Right cardiac atrium (tissue), 5 donors: Measurements from ENCODE around the gene RAPGEF4. TPM values are rescaled to one million over a fixed set of nuclear protein-coding genes. Genes with fewer than 3 reads are reported as not detected.
A peak's percentile ranks its signal among the peaks of the same experiment; 100 is the strongest.

Experiments
- ATAC-seq, 2 donors: fragments of 200-7000 bp; cut with Tn5 transposase; one replicate each; pipeline versions ENCODE4 v1.8.0 to v1.9.1; 2020; ENCODE audit warnings: moderate library complexity in 2 of 2, mild to moderate bottlenecking in 1 of 2
- DNase-seq, 3 donors: peaks; one replicate each; pipeline ENCODE4 v3.0.0-alpha.2; 2020
- H3K27ac ChIP-seq: one replicate; pipeline ENCODE4 v1.5.1; 2013; ENCODE audit warnings: mild to moderate bottlenecking, low read length, control low read depth, moderate library complexity
- H3K27me3 ChIP-seq: one replicate; pipeline ENCODE4 v1.6.1; 2013; ENCODE audit not compliant: control insufficient read depth, insufficient read depth
- H3K4me1 ChIP-seq: one replicate; pipeline ENCODE4 v1.6.1; 2013; ENCODE audit warnings: low read length; ENCODE audit not compliant: control insufficient read depth, insufficient read depth
- H3K4me3 ChIP-seq: one replicate; pipeline ENCODE4 v1.5.1; 2013; ENCODE audit warnings: low read length, control low read depth
- H3K9me3 ChIP-seq: one replicate; pipeline ENCODE4 v1.6.1; 2013; ENCODE audit warnings: low read length; ENCODE audit not compliant: control insufficient read depth
- WGBS: extraction: QIAGEN DNeasy Blood & Tissue Kit; methylation state at CpG from one replicate; pipeline ENCODE4 v1.1.7; 2013; 5-methylcytosine and 5-hydroxymethylcytosine counted together
- intact Hi-C, 4 donors: fragments of 100-400 bp; cut with DNase I; formaldehyde crosslinking; loops; one replicate each; pipeline versions ENCODE4 v1.11.0 to v1.14.0; 2022 to 2023
- polyA plus RNA-seq: library from polyadenylated mRNA; stranded (reverse); fragments of 200-250 nt; gene quantifications from one replicate; pipeline ENCODE4 v1.2.3, GENCODE V29; 2013
- total RNA-seq, 4 donors: library from RNA; stranded (reverse); fragmentation: NEBNext Ultra II Directional; extraction: Animal tissue kit (Norgen Biotek cat#: 25700); gene quantifications; one replicate each; pipeline ENCODE4 v1.2.1, GENCODE V29; 2021
- donor health status: healthy with polysubstance abuse.
- donor health status: DM: no; HTN: yes; CAD: no.
- donor health status: DM: no; HTN: no; CAD: no.
- donor health status: DM: no; HTN: yes; CAD: no; lungs with severe emphysema.
- donor health status: DM: yes; HTN: yes; CAD: no.

Gene RAPGEF4
- total and polyA plus RNA-seq, 5 donors = 5.9 to 11.3 (median 8.8) TPM

DNA sequence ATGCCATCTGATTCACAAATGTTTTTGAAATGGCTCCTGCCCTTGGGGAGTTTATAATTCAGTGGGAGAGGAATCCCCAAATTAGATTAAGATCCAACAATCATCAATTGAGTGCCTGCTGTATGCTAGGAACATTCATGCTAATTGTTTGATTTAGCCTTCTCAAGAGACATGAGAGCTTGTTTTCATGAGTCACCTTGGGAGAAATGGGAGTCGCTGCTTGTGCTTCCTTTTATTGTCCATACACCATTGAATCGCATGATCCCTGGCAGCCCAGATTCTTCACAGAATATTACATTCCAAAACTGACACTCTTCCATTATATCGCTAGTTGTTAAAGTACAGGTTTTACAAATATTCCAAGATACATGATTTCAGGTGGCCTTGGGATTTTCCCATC, 234.0 kb downstream of the RAPGEF4 start:
- H3K9me3 ChIP-seq = no peaks in the 10 kb centered on the region
- intact Hi-C loops = no loop called here
- no peak overlapping the region for H3K4me3 ChIP-seq
- DNase-seq = no peak
- peaks cover 20% of the 10 kb centered on the region for H3K4me1 ChIP-seq
- no peak for ATAC-seq
- H3K27ac ChIP-seq = peak overlapping the region; percentile 13
- H3K27me3 ChIP-seq = no peaks in the 10 kb centered on the region
- 75% methylated on average over 3 of the region's 3 CpGs for WGBS

DNA sequence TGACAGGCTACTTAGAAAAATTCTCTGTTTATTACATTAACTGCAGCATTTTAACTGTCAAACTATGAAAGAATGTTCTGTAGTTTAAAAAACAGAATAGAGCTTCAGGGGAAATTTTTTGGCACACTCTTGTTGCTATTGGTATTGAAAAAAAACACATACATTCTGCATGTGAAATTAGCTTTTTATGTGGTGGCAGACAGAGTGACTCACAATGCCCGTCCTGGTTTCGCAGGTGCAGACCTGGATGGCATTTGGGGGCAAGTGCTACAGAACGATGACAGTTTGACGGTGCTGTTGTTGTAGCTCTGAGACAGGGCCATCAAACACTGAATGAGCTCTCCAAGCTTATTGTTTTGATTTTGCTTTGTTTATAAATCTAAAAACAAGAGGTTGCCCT, 235.0 kb downstream of the RAPGEF4 start:
- no peak for ATAC-seq

DNA sequence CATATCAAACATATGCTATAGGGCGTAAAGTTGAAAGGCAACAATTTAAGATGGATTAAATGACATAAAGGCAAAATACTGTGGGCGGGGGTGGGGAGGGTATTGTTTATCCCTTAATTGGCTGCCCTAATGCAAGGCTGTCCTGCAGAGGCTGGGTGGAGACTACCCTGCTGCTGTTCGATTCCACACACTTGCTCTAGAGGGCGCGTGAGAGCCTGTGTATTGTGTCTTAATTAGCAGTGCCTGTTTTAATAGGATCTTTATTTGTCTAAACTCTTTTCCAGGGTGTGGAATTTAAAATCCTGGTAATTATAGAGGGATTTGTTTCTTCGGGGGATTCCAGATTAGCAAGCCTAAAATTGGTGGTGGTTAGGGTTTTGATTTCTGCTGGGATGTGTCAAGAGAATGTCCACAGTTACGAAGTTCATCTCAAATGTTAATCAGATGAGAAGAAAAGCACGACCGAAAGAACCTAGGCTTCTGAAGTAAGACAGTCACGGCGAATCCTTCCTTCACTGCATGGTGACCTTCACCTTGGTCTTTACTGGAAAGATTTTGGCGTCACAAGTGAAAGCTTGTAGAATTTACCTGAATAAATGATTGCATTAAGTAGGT, 236.5 kb downstream of the RAPGEF4 start:
- Histone ChIP-seq H3K4me3 (no peak overlapping the region), H3K4me1 (peaks cover 17% of the 10 kb centered on the region), H3K27me3 (no peaks in the 10 kb centered on the region), H3K9me3 (no peaks in the 10 kb centered on the region), H3K27ac (no peak overlapping the region)
- ATAC-seq = peak; percentile 38 to 61
- 62% methylated on average over 12 of the region's 12 CpGs for WGBS
- intact Hi-C loops = no loop called here
- DNase-seq = peak; percentile 30 to 74 (median 56)

More for the DNA sequence above, 235.0 kb downstream of the RAPGEF4 start:
- 86% methylated on average over 4 of the region's 4 CpGs for WGBS
- H3K27me3 ChIP-seq = no peaks in the 10 kb centered on the region
- H3K4me1 ChIP-seq = peaks cover 20% of the 10 kb centered on the region
- no peak overlapping the region for H3K27ac ChIP-seq
- no peak for DNase-seq
- H3K4me3 ChIP-seq = no peak overlapping the region
- intact Hi-C loops = no loop called here
- no peaks in the 10 kb centered on the region for H3K9me3 ChIP-seq

DNA sequence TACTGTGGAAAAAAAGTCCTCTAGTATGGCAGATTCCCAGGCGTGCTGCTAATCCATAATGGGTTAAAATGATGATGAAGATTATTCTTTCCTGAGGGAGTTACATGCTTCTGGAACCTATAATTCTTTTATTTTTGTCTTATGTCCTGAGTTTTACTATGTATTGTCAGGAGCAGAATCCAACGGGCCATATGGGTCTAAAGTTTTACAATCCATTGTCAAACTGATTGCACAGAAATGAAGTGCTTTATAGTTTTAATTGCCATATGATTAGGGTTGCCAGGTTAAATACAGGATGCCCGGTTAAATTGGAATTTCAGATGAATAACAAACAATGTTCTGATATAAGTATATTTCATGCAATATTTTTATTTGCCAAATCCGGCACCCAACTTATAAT, 239.1 kb downstream of the RAPGEF4 start:
- DNase-seq (no peak), ATAC-seq (no peak)
- H3K9me3 ChIP-seq = no peaks in the 10 kb centered on the region
- H3K4me1 ChIP-seq = no peaks in the 10 kb centered on the region
- intact Hi-C loops = no loop called here
- no peaks in the 10 kb centered on the region for H3K27me3 ChIP-seq
- no peak overlapping the region for H3K4me3 ChIP-seq
- WGBS = 94% methylated on average over 4 of the region's 4 CpGs
- H3K27ac ChIP-seq = no peak overlapping the region

- H3K4me3 ChIP-seq = no peak overlapping the region
- ATAC-seq (no peak), DNase-seq (no peak)
- H3K27ac ChIP-seq = no peak overlapping the region
- WGBS = 65% methylated on average over 4 of the region's 4 CpGs
- H3K4me1 ChIP-seq = no peaks in the 10 kb centered on the region
- intact Hi-C loops = no loop called here
- H3K27me3 ChIP-seq = no peaks in the 10 kb centered on the region
- H3K9me3 ChIP-seq = no peaks in the 10 kb centered on the region
Observed at GRCh38 chr2:172976116-172976515, 240.5 kb downstream of the RAPGEF4 start.

DNA sequence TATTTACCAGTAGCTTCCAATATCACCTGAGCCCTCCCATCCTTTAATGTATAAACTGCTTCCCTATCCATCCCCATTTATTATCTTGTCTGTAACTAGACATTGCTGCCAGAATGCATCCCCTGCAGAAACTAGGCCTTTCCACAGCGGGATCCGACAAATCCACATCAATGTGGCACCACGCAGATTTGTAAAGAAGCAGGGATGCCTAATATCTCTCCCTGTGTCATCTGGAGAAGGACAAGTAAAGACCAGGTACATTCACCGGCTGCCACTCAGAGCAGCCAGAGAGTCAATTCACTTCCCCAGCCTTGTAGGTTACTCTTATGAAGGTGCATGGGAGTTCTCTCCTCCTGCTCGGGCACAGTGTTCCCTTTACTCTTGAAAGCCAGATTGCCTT, 241.2 kb downstream of the RAPGEF4 start:
- Histone ChIP-seq H3K4me1 (no peaks in the 10 kb centered on the region), H3K4me3 (no peak overlapping the region), H3K27me3 (no peaks in the 10 kb centered on the region), H3K27ac (no peak overlapping the region), H3K9me3 (no peaks in the 10 kb centered on the region)
- WGBS = 96% methylated on average over 5 of the region's 5 CpGs
- no peak for DNase-seq
- ATAC-seq = no peak
- intact Hi-C loops = no loop called here

DNA sequence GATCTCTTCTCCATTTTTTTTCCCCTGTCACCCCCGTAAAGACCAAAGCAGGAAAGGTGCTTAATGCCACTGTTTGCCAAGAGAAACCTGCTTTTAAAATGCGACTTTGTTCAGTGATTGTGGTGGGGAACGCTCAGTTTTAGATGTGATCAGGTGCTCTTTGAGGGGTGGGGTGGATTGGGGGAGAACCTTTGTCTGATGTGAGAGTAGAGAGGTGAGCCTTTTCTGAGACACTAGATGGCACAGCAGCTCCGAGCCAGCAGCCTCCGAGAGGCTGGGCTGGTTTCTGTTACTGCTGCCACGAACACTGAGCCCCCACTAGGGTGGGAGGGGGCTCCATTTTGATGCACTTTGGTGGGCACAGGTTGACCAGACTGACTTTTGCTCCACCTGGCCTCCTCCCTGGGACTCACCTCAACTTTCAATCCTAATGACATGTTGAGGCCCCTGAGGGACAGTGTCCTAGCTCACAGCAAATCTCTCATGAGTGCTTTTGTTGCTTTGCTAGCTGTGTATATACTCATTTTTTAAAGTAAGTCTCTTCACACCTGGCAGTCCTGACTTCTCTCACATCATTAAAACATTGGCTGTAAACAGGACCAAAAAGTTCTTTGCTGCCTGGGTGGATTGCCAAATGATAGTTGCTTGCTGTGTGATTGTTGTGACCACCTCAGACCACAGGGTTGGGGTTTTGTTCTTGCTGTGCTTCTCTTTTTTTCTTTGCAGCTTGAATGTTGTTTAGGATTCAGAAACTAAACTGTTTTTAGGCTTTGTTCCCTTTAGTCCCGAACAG, 241.8 kb downstream of the RAPGEF4 start:
- intact Hi-C loops = no loop called here

DNA sequence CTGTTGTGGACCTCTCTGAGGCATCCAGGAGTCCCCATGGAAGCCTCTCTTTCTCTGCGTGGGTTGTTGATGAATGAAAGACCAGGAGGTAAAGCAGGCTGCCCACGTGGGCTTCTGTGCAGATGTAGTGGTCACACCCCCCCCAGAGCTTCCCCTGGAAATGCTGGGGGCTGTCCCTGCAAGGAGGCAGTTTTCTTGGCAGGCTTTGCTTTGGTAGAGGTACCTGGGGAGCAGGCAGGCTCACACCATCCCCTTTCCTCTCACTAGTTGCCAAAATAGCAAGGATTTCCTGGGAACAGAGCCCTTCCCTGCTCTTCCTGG, 242.4 kb downstream of the RAPGEF4 start:
- Histone ChIP-seq H3K9me3 (no peaks in the 10 kb centered on the region), H3K27me3 (no peaks in the 10 kb centered on the region), H3K27ac (no peak overlapping the region), H3K4me3 (no peak overlapping the region), H3K4me1 (no peaks in the 10 kb centered on the region)
- DNase-seq (no peak), ATAC-seq (no peak)
- WGBS = 47% methylated on average over 2 of the region's 2 CpGs
- intact Hi-C loops = no loop called here

More for the DNA sequence above, 241.8 kb downstream of the RAPGEF4 start:
- Histone ChIP-seq H3K4me1 (no peaks in the 10 kb centered on the region), H3K27me3 (no peaks in the 10 kb centered on the region), H3K27ac (no peak overlapping the region), H3K9me3 (no peaks in the 10 kb centered on the region), H3K4me3 (no peak overlapping the region)
- WGBS = 72% methylated on average over 7 of the region's 7 CpGs
- ATAC-seq (peak; percentile 35 to 47), DNase-seq (no peak)

- H3K4me1 ChIP-seq = no peaks in the 10 kb centered on the region
- intact Hi-C loops = no loop called here
- 45% methylated on average over 12 of the region's 12 CpGs for WGBS
- ATAC-seq (peak; percentile 77 to 87), DNase-seq (peak in 2 of 3 donors; percentile 28 to 53)
- no peaks in the 10 kb centered on the region for H3K27me3 ChIP-seq
- H3K27ac ChIP-seq = no peak overlapping the region
- no peaks in the 10 kb centered on the region for H3K9me3 ChIP-seq
- no peak overlapping the region for H3K4me3 ChIP-seq
Observed at GRCh38 chr2:172985139-172985892, 249.7 kb downstream of the RAPGEF4 start.

GRCh38 chr2:172986040-172986439, 250.4 kb downstream of the RAPGEF4 start:
- H3K27ac ChIP-seq = no peak overlapping the region
- DNase-seq (no peak), ATAC-seq (peak; percentile 38 to 58)
- intact Hi-C loops = no loop called here
- WGBS = 4% methylated on average over 2 of the region's 2 CpGs
- H3K27me3 ChIP-seq = no peaks in the 10 kb centered on the region
- H3K9me3 ChIP-seq = no peaks in the 10 kb centered on the region
- H3K4me3 ChIP-seq = no peak overlapping the region
- H3K4me1 ChIP-seq = no peaks in the 10 kb centered on the region

DNA sequence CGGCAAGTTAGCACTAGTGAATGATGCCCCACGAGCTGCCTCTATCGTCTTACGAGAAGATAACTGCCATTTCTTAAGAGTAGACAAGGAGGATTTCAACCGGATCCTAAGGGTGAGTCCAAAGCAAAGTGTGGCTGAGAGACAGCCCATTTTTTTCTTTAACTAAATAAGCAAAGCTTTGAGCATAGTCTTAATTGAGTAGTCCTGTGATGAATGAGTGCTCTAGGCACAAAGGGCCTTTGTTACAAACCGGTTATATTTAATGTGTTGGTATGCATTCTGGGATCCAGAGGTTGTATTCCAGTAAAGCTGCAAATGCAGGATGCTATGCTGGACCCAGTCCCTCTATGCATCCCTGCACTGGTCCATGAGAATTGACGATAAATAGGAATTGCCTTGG, 253.1 kb downstream of the RAPGEF4 start:
- Histone ChIP-seq H3K4me3 (no peak overlapping the region), H3K9me3 (no peaks in the 10 kb centered on the region), H3K27ac (no peak overlapping the region), H3K27me3 (no peaks in the 10 kb centered on the region), H3K4me1 (no peaks in the 10 kb centered on the region)
- 92% methylated on average over 7 of the region's 7 CpGs for WGBS
- no peak for DNase-seq
- intact Hi-C loops = no loop called here
- no peak for ATAC-seq
